Karpas-422 (cell line): Measurements from ENCODE around the gene MICU2. TPM values are rescaled to one million over a fixed set of nuclear protein-coding genes. Genes with fewer than 3 reads are reported as not detected.

ENCODE experiments used
- DNase-seq: peaks from one replicate; pipeline ENCODE4 v3.0.0-alpha.2; 2015
- H2AFZ ChIP-seq: fragments of 200-600 bp; sonication (generic); 2 replicates; pipeline ENCODE4 v1.6.1; 2014; ENCODE audit warnings: antibody characterized with exemption, low read length, mixed read lengths
- H3K27ac ChIP-seq: fragments of 200-600 bp; sonication (generic); 2 replicates; pipeline ENCODE4 v1.5.1; 2014; ENCODE audit warnings: mild to moderate bottlenecking, low read length, moderate library complexity
- H3K27me3 ChIP-seq: fragments of 200-600 bp; sonication (generic); 2 replicates; pipeline ENCODE4 v1.6.1; 2014; ENCODE audit warnings: low read length, mixed read lengths
- H3K36me3 ChIP-seq: fragments of 200-600 bp; sonication (generic); 2 replicates; pipeline ENCODE4 v1.6.1; 2014; ENCODE audit warnings: low read length, mixed read lengths; ENCODE audit not compliant: insufficient read depth
- H3K4me1 ChIP-seq: fragments of 200-600 bp; sonication (generic); 2 replicates; pipeline ENCODE4 v1.6.1; 2014; ENCODE audit warnings: mild to moderate bottlenecking, low read length, mixed read lengths
- H3K4me2 ChIP-seq: fragments of 200-600 bp; sonication (generic); 2 replicates; pipeline ENCODE4 v1.6.1; 2014; ENCODE audit warnings: low read length, low read depth, mild to moderate bottlenecking; ENCODE audit not compliant: poor library complexity, severe bottlenecking
- H3K4me3 ChIP-seq: fragments of 200-600 bp; sonication (generic); 2 replicates; pipeline ENCODE4 v1.5.1; 2014; ENCODE audit warnings: mild to moderate bottlenecking, antibody characterized with exemption, low read length, mixed read lengths
- H3K79me2 ChIP-seq: fragments of 200-600 bp; sonication (generic); 2 replicates; pipeline ENCODE4 v1.6.1; 2014; ENCODE audit warnings: mild to moderate bottlenecking, low read length, mixed read lengths
- H3K9ac ChIP-seq: fragments of 200-600 bp; sonication (generic); 2 replicates; pipeline ENCODE4 v1.6.0; 2014; ENCODE audit warnings: low read length
- H3K9me2 ChIP-seq: fragments of 200-600 bp; sonication (generic), shearing (Covaris generic); replicated peaks from 2 replicates; pipeline ENCODE4 v1.6.0; 2014; ENCODE audit warnings: mild to moderate bottlenecking, low read length, moderate library complexity; ENCODE audit not compliant: insufficient read depth
- H3K9me3 ChIP-seq: fragments of 300-700, 200-600 bp; sonication (generic); 2 replicates; pipeline ENCODE4 v1.6.1; 2014; ENCODE audit warnings: low read length, mixed read lengths
- H4K20me1 ChIP-seq: fragments of 200-600 bp; sonication (generic); 2 replicates; pipeline ENCODE4 v1.6.1; 2014; ENCODE audit warnings: mild to moderate bottlenecking, antibody characterized with exemption, low read length, low read depth; ENCODE audit not compliant: insufficient read depth
- total RNA-seq: library from RNA; depleted of rRNA; stranded (reverse); fragments of >200 nt; shearing (Covaris generic); gene quantifications from 2 replicates; pipeline ENCODE4 v1.2.3, GENCODE V29; 2014; ENCODE audit warnings: low replicate concordance; rRNA removed

MICU2 gene
- 60.1 and 79.1 TPM in 2 replicates for total RNA-seq

GRCh38 chr13:21603531-21604448 is at the start of gene MICU2:
Gene MICU2 (minus strand): TSS chr13:21604170. CDS start chr13:21604148, 22 bp downstream.
- Histone ChIP-seq H3K4me1 (peaks cover 44% of the 10 kb centered on the region), H3K9ac (peak within 1 kb of the TSS; percentile 83), H3K4me3 (peak within 1 kb of the TSS; percentile 82)

GRCh38 chr13:21641629-21642028 is 37.7 kb upstream of the MICU2 start:
- H3K4me1 ChIP-seq: peaks cover 26% of the 10 kb centered on the region
- H3K27ac ChIP-seq: no peak overlapping the region
- H3K9me2 ChIP-seq: no peaks in the 10 kb centered on the region
- H3K9ac ChIP-seq: no peak overlapping the region
- H2AFZ ChIP-seq: no peak overlapping the region
- H3K36me3 ChIP-seq: no peaks in the 10 kb centered on the region
- DNase-seq: peak; percentile 36
- no peaks in the 10 kb centered on the region for H3K79me2 ChIP-seq
- H3K4me2 ChIP-seq: no peak overlapping the region
- no peak overlapping the region for H3K4me3 ChIP-seq
- H4K20me1 ChIP-seq: no peaks in the 10 kb centered on the region
- no peaks in the 10 kb centered on the region for H3K9me3 ChIP-seq
- H3K27me3 ChIP-seq: no peaks in the 10 kb centered on the region

More at GRCh38 chr13:21603531-21604448, at the start of gene MICU2:
- H3K27ac ChIP-seq: peak within 1 kb of the TSS; percentile 82
- no peaks in the 10 kb centered on the region for H3K27me3 ChIP-seq
- no peaks in the 10 kb centered on the region for H3K36me3 ChIP-seq
- H4K20me1 ChIP-seq: no peaks in the 10 kb centered on the region
- H2AFZ ChIP-seq: peak within 1 kb of the TSS; percentile 45; the same call in 1 of the 2 replicates
- no peaks in the 10 kb centered on the region for H3K9me3 ChIP-seq
- no peaks in the 10 kb centered on the region for H3K9me2 ChIP-seq
- peak; percentile 99 for DNase-seq
- H3K79me2 ChIP-seq: peaks cover 47% of the 10 kb centered on the region
- peak within 1 kb of the TSS; percentile 84 for H3K4me2 ChIP-seq

GRCh38 chr13:21639561-21639960 is 35.6 kb upstream of the MICU2 start:
- no peaks in the 10 kb centered on the region for H3K9me2 ChIP-seq
- no peak overlapping the region for H3K4me3 ChIP-seq
- no peak for DNase-seq
- H3K79me2 ChIP-seq: no peaks in the 10 kb centered on the region
- H3K36me3 ChIP-seq: no peaks in the 10 kb centered on the region
- H4K20me1 ChIP-seq: no peaks in the 10 kb centered on the region
- no peak overlapping the region for H3K27ac ChIP-seq
- peaks cover 26% of the 10 kb centered on the region for H3K4me1 ChIP-seq
- H3K27me3 ChIP-seq: no peaks in the 10 kb centered on the region
- H3K4me2 ChIP-seq: no peak overlapping the region
- H3K9ac ChIP-seq: no peak overlapping the region
- H3K9me3 ChIP-seq: no peaks in the 10 kb centered on the region
- no peak overlapping the region for H2AFZ ChIP-seq

GRCh38 chr13:21638319-21639282 is 34.6 kb upstream of the MICU2 start:
- H3K4me2 ChIP-seq: no peak overlapping the region
- no peaks in the 10 kb centered on the region for H4K20me1 ChIP-seq
- H2AFZ ChIP-seq: no peak overlapping the region
- H3K27me3 ChIP-seq: no peaks in the 10 kb centered on the region
- no peak overlapping the region for H3K27ac ChIP-seq
- no peaks in the 10 kb centered on the region for H3K79me2 ChIP-seq
- no peak overlapping the region for H3K9ac ChIP-seq
- peak; percentile 68 for DNase-seq
- no peak overlapping the region for H3K4me3 ChIP-seq
- H3K9me3 ChIP-seq: no peaks in the 10 kb centered on the region
- H3K36me3 ChIP-seq: no peaks in the 10 kb centered on the region
- no peaks in the 10 kb centered on the region for H3K9me2 ChIP-seq
- H3K4me1 ChIP-seq: peaks cover 26% of the 10 kb centered on the region

- no peak overlapping the region for H3K27ac ChIP-seq
- H3K4me3 ChIP-seq: no peak overlapping the region
- H3K4me2 ChIP-seq: no peak overlapping the region
- H3K9me2 ChIP-seq: no peaks in the 10 kb centered on the region
- no peaks in the 10 kb centered on the region for H3K27me3 ChIP-seq
- peaks cover 26% of the 10 kb centered on the region for H3K4me1 ChIP-seq
- H3K79me2 ChIP-seq: no peaks in the 10 kb centered on the region
- H3K9ac ChIP-seq: no peak overlapping the region
- no peaks in the 10 kb centered on the region for H3K36me3 ChIP-seq
- H4K20me1 ChIP-seq: no peaks in the 10 kb centered on the region
- no peaks in the 10 kb centered on the region for H3K9me3 ChIP-seq
- no peak overlapping the region for H2AFZ ChIP-seq
- DNase-seq: no peak
Observed at GRCh38 chr13:21637296-21637695, 33.3 kb upstream of the MICU2 start.

GRCh38 chr13:21636656-21637055 is 32.7 kb upstream of the MICU2 start:
- Histone ChIP-seq H3K79me2 (no peaks in the 10 kb centered on the region), H3K9ac (no peak overlapping the region), H3K27ac (no peak overlapping the region), H4K20me1 (no peaks in the 10 kb centered on the region), H3K36me3 (no peaks in the 10 kb centered on the region), H3K4me1 (peaks cover 23% of the 10 kb centered on the region), H3K27me3 (no peaks in the 10 kb centered on the region), H2AFZ (no peak overlapping the region), H3K4me3 (no peak overlapping the region), H3K9me3 (no peaks in the 10 kb centered on the region), H3K9me2 (no peaks in the 10 kb centered on the region), H3K4me2 (no peak overlapping the region)
- DNase-seq: no peak

- Histone ChIP-seq H4K20me1 (no peaks in the 10 kb centered on the region), H3K4me1 (peaks cover 3% of the 10 kb centered on the region), H3K27ac (no peak overlapping the region), H3K36me3 (no peaks in the 10 kb centered on the region), H2AFZ (no peak overlapping the region), H3K4me3 (no peak overlapping the region), H3K9ac (no peak overlapping the region), H3K27me3 (no peaks in the 10 kb centered on the region), H3K79me2 (no peaks in the 10 kb centered on the region), H3K9me3 (peaks cover 8% of the 10 kb centered on the region; the same call in 1 of the 2 replicates), H3K9me2 (no peaks in the 10 kb centered on the region), H3K4me2 (no peak overlapping the region)
- no peak for DNase-seq
Observed at GRCh38 chr13:21632196-21632595, 28.2 kb upstream of the MICU2 start.

GRCh38 chr13:21625366-21625765 is 21.4 kb upstream of the MICU2 start:
- H2AFZ ChIP-seq: no peak overlapping the region
- no peaks in the 10 kb centered on the region for H3K36me3 ChIP-seq
- no peak overlapping the region for H3K9ac ChIP-seq
- no peaks in the 10 kb centered on the region for H3K79me2 ChIP-seq
- peaks cover 5% of the 10 kb centered on the region for H3K4me1 ChIP-seq
- H3K27ac ChIP-seq: no peak overlapping the region
- no peaks in the 10 kb centered on the region for H3K27me3 ChIP-seq
- H3K4me2 ChIP-seq: peak overlapping the region; percentile 41
- H3K9me2 ChIP-seq: no peaks in the 10 kb centered on the region
- no peaks in the 10 kb centered on the region for H4K20me1 ChIP-seq
- DNase-seq: peak; percentile 82
- no peaks in the 10 kb centered on the region for H3K9me3 ChIP-seq
- no peak overlapping the region for H3K4me3 ChIP-seq
